Measurements from ENCODE around the gene AHDC1.

GRCh38 chr1:27594564-27595510 lies 9.1 kb downstream of the AHDC1 start:
- TF ChIP-seq CTCF (conservative IDR thresholded peaks at IDR 0.05; ENCODE audit: low read length) (no peak), EZH2phosphoT487 (IDR thresholded peaks at IDR 0.05; ENCODE audit: borderline replicate concordance, low read depth, low read length) (no peak)
